K562 (cell line): Measurements from ENCODE around the gene KIF9. TPM values are rescaled to one million over a fixed set of nuclear protein-coding genes. Genes with fewer than 3 reads are reported as not detected.

ENCODE experiments used
- GABPA ChIP-seq: fragments of 200-800 bp; sonication (Bioruptor generic); conservative IDR thresholded peaks from 2 replicates; pipeline ENCODE4 v1.6.1; 2016; ENCODE audit warnings: low read depth, missing genetic modification characterization, missing compliant biosample characterization
- polyA plus RNA-seq, 8 experiments: library from polyadenylated mRNA; depleted of rRNA in 4 of 8; stranded (reverse) in 5 of 8; unstranded in 3 of 8; fragments of >200 nt; fragmentation: Nextera tagmentation in 2 of 8; fragmentation: Illumina TruSeq in 1 of 8; extraction: Ambion mirVana in 2 of 8; extraction: Trizol in 1 of 8; gene quantifications; 2 replicates each; pipeline versions ENCODE4 v1.2.1 to v1.2.3, GENCODE V29; 2011 to 2014; ENCODE audit warnings: inconsistent platforms in 1 of 8, missing spikeins in 1 of 8
- total RNA-seq, 7 experiments: library from RNA; depleted of rRNA in 6 of 7; stranded (reverse); fragments of >200 nt in 6 of 7; fragmentation: Illumina TruSeq in 2 of 7; extraction: Trizol in 2 of 7; gene quantifications; 2 replicates each; pipeline versions ENCODE4 v1.2.1 to v1.2.3, GENCODE V29; 2011 to 2021; ENCODE audit warnings: low replicate concordance in 1 of 7
- TF ChIP-seq, protein P1 (sequence below), 2 experiments: fragments of 450-650 bp in 1 of 2; sonication (generic) in 1 of 2; formaldehyde crosslinking in 1 of 2; IDR thresholded peaks; 2 replicates each; pipeline versions ENCODE4 v1.7.1 to v1.9.0; 2016 to 2022; ENCODE audit warnings: inconsistent platforms in 1 of 2, mild to moderate bottlenecking in 1 of 2, missing genetic modification reagents in 1 of 2

KIF9 gene
- total and polyA plus RNA-seq, 9 of the 15 experiments (the other 6 are each of a cell fraction or from before 2014, with no cell fraction given): 16.9 to 56.9 (median 25.0) TPM

- TF ChIP-seq, protein P1, sequence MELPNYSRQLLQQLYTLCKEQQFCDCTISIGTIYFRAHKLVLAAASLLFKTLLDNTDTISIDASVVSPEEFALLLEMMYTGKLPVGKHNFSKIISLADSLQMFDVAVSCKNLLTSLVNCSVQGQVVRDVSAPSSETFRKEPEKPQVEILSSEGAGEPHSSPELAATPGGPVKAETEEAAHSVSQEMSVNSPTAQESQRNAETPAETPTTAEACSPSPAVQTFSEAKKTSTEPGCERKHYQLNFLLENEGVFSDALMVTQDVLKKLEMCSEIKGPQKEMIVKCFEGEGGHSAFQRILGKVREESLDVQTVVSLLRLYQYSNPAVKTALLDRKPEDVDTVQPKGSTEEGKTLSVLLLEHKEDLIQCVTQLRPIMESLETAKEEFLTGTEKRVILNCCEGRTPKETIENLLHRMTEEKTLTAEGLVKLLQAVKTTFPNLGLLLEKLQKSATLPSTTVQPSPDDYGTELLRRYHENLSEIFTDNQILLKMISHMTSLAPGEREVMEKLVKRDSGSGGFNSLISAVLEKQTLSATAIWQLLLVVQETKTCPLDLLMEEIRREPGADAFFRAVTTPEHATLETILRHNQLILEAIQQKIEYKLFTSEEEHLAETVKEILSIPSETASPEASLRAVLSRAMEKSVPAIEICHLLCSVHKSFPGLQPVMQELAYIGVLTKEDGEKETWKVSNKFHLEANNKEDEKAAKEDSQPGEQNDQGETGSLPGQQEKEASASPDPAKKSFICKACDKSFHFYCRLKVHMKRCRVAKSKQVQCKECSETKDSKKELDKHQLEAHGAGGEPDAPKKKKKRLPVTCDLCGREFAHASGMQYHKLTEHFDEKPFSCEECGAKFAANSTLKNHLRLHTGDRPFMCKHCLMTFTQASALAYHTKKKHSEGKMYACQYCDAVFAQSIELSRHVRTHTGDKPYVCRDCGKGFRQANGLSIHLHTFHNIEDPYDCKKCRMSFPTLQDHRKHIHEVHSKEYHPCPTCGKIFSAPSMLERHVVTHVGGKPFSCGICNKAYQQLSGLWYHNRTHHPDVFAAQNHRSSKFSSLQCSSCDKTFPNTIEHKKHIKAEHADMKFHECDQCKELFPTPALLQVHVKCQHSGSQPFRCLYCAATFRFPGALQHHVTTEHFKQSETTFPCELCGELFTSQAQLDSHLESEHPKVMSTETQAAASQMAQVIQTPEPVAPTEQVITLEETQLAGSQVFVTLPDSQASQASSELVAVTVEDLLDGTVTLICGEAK (IDR thresholded peaks at IDR 0.05): peak; percentile 73
- TF ChIP-seq, protein P1 (CRISPR knock-in tag; IDR thresholded peaks at IDR 0.05): no peak
- TF ChIP-seq GABPA (tag): peak; percentile 77
- TF ChIP-seq, all 486 proteins: peak for 8
Measured at GRCh38 chr3:47245271-47245670, 37.3 kb downstream of the KIF9 start (continued).
